GM18499 (cell line): ENCODE data around the gene CLIC2.
"Not testable (repeated sequence)": the region's sequence is repeated elsewhere in the genome, so short reads cannot be mapped to it uniquely, and the experiment has no call there.

Experiments used
- ATAC-seq: cut with Tn5 transposase; IDR thresholded peaks from one replicate; pipeline ENCODE4 v1.9.1; 2021; ENCODE audit warnings: moderate number of reproducible peaks; ENCODE audit not compliant: insufficient read depth, unreplicated experiment

CLIC2 gene

DNA sequence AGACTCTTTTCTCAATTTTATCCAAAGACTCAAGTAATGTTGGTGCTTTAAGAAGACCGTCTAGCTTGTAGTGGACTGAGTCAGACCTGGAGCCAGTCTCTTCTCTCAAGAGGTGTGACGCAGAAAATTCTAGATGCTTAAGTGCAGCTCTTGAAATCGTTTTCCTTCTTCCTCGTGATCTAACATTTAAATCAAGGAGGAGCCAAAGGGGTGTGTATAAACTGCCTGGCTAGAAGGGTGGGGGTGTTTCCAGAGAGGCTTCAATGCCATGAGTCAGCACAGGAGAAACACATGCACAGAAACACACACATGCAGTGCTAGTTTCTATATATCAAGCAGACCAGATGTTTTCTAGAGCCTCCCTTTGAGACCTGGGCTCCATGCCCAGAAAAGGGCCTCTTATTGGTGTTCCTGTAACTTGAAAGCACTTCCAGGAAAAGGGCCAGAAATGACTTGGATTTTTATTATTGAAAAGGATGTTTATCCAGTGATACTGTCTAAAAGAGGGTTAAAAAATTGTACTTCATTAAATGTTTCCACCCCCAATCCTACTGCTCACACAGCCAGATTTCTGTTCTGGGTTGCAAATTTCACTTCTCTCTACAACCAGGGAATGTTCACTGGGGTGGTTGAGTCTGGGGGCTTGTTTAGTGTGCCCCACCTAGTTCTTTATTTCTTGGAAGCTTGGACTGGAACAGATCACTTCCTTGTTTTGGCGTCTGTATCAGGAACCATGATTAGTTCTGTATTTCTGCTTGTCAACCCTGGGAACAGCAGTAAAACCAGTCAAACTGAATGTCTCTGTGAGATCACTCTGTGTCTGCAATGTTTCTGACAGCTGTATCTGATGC lies at the start of gene CLIC2:
TSS of gene CLIC2 (minus strand) at position 129 of the 851 bp plus-strand sequence. CDS start 187 bp downstream, outside the sequence.
- ATAC-seq = no peak

- peak; percentile 27 for ATAC-seq
Measured at GRCh38 chrX:155382529-155382967, 48.1 kb upstream of the CLIC2 start.

DNA sequence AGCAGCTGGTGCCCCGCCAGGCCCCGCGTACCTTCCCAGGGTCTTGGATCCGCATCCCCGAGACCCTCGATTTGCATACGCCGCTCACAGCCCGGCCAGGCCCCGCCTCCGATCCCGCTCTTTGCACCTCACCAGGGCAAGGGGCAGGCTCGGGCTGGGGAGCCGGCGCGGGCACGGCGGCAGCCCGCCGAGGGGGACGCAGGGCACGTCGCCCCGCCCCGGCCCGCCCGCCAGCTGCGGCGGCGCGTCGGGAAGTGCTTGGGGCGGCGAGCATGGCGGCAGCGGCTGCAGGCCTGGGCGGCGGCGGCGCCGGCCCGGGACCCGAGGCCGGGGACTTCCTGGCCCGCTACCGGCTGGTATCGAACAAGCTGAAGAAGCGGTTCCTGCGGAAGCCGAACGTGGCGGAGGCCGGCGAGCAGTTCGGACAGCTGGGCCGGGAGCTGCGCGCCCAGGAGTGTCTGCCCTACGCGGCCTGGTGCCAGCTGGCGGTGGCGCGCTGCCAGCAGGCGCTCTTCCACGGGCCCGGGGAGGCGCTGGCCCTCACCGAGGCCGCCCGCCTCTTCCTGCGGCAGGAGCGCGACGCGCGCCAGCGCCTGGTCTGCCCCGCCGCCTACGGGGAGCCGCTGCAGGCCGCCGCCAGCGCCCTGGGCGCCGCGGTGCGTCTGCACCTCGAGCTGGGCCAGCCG lies 47.6 kb upstream of the CLIC2 start, which contains the start of gene F8A2:
TSS of gene F8A2 (plus strand) at position 253 of the 686 bp plus-strand sequence. CDS start at position 273, 20 bp downstream.
- peak; percentile 51 for ATAC-seq

DNA sequence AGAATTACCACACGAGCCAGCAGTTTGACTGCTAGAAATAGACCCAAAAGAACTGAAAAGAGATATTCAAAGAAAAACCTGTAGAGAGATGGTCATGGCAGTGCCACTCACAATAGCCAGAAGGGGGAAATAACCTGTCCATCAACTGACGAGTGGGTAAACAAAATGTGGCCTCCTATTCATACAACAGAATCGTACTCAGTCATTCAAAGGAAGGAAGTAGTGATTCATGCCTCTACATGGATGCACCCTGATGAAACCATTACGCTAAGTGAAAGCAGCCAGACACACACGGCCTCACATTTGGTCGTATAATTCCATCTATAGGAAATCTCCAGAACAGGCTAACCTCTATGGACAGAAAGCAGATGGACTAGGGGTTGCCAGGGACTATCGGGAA lies 45.4 kb upstream of the CLIC2 start:
- not testable (repeated sequence) for ATAC-seq

GRCh38 chrX:155373777-155374458 lies 39.5 kb upstream of the CLIC2 start:
- not testable (repeated sequence) for ATAC-seq

- ATAC-seq = not testable (repeated sequence)
Measured at GRCh38 chrX:155363712-155364111, 29.3 kb upstream of the CLIC2 start.

GRCh38 chrX:155349448-155349847 lies 15.0 kb upstream of the CLIC2 start:
- not testable (repeated sequence) for ATAC-seq

GRCh38 chrX:155345689-155346088 lies 11.3 kb upstream of the CLIC2 start:
- ATAC-seq = not testable (repeated sequence)

DNA sequence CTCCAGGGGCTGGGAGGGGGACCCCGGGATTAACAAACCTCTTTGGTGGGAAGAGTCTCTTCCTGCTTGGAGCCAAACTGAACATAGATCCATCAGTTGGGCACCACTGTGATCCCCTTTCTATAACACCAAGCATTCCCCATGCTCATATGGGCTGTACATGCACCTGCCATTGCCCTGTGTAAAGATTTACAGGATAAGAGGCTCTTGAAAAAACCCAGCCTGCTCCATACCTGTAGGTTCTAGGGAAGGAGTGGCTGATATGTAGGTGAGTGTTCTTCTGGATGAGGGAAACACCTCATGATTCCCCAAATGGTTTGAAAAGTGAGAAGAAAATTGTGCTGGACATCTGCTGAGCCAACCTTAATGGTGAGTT lies 911 bp upstream of the CLIC2 start:
- ATAC-seq = not testable (repeated sequence)

DNA sequence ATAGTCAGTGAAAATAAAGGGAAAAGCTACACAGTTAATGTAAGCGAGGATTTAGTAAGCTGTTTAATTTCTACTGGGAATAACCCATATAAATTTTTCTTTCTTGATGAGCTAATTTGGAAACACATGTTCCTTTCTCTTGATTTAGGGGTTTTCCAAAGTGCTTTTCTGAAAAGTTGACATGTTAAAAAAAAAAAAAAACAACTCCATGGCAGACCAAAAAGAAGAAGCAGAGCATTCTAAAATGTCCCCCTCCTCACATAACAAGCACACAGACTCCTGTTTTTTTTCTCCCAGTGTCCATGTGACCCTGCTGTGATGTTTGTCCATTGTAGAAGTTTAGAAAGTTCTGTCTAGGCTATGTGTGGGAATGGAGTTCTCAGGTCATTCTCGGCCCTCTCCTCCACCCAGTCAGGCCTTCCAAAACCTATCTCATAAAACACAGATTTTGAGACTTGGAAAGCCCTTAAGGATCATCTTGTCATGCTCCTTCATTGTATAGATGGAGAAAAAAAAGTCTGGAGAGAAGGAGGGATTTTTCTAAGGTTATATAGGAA lies 792 bp downstream of the CLIC2 start:
- no peak for ATAC-seq

DNA sequence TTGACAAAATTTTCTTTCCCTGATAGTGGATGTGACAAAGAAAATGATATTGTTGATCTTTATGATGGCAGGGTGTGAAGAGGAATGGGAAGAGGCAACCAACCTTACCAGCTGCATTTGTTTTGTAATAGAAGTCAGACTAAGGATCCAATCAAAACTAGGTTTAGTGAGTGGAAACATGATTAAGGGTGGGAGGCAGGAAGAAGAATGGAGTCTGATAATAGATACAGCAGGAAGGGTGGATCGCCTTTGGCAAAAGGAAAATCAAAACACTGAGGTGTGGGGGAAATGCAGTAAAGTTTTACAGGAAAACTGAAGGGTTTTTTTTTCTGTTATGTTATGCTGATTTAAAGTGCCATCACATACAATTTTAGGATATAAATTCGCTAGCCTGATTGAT lies 3.4 kb downstream of the CLIC2 start:
- ATAC-seq = no peak

DNA sequence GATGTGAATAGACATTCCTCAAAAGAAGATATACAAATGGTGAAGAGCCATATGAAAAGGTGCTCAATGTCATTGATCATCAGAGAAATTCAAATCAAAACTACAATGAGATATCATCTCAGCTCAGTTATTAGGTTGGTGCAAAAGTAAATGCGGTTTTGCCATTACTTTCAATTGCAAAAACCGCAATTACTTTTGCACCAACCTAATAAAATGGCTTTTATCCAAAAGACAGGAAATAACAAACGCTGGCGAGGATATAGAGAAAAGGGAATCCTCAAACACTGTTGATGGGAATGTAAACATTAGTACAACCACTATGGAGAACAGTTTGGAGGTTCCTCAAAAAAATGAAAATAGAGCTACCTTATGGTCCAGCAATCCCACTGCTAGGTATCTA lies 5.1 kb downstream of the CLIC2 start:
- ATAC-seq = no peak

GRCh38 chrX:155326610-155327009 lies 7.8 kb downstream of the CLIC2 start:
- no peak for ATAC-seq

DNA sequence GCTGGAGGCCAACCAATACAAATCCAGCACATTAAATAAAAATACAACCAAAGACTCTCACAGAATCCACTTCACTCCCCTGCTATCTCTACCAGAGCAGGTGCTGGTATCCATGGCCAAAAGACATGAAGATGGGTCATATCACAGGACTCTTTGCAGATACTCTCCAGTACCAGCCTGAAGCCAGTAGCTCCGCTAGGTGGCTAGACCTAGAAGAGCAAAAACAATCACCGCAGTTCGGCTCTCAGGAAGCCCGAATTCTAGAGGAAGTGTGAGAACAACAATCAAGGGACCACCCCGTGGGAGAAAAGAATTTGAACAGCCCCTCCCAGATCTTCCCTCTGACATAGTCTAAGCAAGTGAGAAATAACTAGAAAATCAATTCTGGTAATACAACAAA lies 20.2 kb downstream of the CLIC2 start:
- no peak for ATAC-seq

- ATAC-seq = no peak
Measured at GRCh38 chrX:155313766-155314165, 20.6 kb downstream of the CLIC2 start.

DNA sequence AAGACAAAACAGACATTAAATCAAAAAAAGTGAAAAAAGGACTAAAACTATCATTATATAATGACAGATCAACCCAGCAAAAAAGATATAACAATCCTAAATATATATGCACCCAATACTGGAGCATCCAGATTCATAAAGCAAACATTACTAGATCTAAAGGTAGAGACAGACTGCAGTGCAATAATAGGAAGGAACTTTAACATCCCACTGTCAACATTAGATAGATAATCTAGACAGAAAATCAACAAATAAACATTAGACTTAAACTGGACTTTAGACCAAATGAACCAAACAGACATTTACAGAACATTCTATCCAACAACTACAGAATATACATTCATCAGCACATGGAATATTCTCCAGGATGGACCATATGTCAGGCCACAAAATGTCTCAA lies 40.6 kb downstream of the CLIC2 start:
- ATAC-seq = no peak

DNA sequence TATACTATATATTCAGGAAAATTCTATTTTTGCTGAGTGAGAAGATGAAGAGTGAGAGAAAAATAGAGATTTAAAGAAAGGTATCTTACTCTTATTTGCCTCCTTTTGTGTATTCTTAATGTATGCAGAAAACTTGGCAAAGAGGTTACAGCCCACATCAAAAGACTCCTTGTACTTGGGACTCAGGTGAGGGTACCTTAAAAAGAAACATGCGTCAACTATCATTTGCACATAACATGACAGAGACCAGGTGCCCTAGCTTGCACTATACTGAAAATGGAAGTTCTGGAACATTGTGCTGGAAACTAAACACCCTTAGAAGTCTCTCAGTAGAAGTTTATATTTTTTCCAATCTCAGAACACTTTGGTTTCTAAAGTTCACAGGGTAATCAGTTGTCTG lies 54.5 kb downstream of the CLIC2 start:
- no peak for ATAC-seq

GRCh38 chrX:155270969-155271368 lies 63.4 kb downstream of the CLIC2 start:
- no peak for ATAC-seq

GRCh38 chrX:155267995-155268394 lies 66.4 kb downstream of the CLIC2 start:
- ATAC-seq = not testable (repeated sequence)

DNA sequence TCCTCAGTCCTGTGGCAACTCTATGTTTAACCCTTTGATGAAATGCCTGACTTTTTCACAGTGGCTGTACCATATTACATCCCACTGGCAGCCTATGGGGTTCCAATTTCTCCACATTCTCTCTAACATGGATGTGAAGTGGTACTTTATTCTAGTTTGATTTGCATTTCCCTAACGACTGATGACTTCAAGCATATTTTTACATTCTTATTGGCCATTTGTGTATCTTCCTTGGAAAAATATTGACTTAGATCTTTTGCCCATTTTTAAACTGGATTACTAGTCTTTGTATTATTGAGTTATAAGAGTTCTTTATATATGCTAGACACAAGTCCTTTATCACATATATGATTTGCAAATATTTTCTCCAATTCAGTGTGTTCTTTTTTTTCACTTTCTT lies 68.0 kb downstream of the CLIC2 start:
- no peak for ATAC-seq
